T-helper 22 cell (primary cell): Measurements from ENCODE around the gene FAM20B.
A peak's percentile ranks its signal among the peaks of the same experiment; 100 is the strongest.
"Not testable (repeated sequence)": the region's sequence is repeated elsewhere in the genome, so short reads cannot be mapped to it uniquely, and the experiment has no call there.

ENCODE experiments used
- DNase-seq: peaks from one replicate; pipeline ENCODE4 v3.0.0-alpha.2; 2020; ENCODE audit warnings: low read depth

The FAM20B gene

DNA sequence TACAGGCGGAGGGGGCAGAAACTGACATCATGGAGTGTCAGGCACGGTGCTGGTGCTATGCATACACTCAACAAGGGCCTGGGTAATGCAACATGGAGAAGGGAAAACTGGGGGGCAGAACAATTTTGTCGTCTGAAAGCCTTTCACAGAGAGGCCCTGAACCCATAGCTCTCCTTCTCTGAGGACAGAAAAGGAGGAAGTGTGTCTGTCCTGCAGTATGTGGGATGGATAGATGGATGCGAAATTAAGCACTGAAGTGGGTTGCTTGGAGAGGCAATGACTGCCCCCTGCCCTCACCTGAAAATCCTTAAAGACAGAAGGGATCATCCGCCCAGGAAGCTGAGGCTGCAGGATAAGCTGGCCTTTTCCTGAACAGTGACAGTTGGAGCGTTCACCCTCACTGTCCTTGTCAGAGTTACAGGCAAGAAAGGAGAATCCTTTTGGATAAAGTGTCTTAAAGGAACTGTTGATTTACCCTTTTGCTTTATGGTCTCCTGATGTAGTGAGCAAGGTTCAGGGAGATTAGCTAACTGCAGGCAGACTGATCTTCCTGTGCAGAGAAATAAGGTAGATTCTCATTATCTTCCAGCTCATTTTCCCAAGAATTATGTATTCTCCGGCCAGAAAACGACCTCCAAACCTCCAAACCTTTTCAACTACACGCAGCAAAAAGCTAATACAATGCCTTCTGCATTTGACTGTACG, 1.6 kb upstream of the FAM20B start:
- no peak for DNase-seq

DNA sequence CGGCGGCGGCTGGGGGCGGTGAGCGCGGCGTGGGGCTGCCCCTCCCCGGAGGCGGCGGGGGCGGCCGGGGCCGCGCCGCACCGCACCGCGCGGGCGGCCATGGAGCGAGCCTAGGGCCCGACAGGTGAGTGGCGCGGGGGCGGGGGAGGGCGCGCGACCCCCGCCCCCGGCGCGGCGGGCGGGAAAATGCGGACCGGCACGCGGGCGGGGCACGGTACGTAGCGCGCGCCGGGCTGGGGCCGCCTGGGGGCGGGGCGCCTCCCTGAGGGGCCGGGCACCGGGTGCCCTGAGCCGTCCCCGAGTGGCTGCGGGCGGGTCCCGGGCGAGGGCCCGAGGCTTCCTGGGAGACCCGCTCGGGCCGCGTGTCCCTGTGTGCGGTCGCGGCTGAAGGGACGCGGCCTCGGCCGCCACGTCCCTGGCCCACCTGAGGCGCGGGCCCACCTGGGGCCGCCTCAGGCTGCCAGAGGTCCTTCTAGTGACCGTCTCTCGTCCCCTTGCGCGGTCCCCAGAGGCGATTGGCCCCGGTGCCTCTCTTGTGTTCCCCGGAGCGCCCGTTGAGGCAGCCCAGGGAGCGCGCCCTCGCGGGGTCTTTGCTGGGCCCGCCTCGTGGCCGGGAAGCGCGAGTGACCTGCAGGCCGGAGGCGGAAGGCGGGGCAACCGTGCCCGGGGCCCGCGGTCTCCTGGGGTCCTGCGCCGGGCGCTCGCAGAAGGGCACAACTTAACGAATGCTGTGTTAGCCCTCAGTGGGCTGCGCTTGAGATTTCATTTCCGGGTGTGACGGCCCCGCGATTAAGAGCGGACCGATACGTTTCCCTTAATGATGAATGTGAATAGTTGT, 500 bp downstream of the FAM20B start:
- peak; percentile 63 for DNase-seq

DNA sequence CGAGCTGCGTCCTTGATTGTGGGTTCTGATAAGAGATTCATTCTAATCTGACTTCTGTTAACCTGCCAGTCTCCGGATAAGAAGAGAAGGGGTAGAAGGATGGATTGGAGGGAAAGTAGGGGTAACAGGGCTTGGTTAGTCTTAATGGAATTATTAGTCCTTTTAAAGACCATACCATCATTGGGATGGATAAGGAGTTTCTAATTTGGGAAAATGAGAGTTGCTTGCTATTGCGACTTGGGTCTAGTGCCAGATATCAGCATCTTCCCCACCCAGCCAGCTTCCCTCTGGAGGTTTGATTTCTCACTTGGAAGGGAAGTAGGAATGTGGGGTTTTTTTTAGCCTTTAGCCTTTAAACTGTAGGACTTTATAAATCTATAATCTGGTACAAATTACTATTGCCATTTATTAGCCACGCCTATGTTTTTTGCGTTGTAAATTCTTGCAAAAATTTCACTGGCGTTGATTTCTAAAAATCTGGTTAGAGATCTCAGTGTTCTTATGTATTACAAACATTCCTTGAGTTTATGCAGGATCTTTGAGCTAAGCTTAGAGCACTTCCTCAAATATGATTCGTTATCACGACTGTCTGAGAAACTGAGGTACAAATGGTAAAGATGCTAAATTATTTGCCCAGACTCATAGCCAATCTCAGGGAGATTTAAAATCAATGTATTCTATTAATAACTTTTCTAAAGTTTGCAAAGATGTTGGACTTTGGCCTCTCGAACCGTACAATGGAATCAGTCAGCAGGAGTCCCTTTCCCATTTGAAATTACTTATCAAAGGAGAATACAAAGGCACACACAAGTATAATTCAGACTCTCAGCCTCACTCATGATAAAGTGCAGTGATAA, 1.3 kb downstream of the FAM20B start:
- no peak for DNase-seq

DNA sequence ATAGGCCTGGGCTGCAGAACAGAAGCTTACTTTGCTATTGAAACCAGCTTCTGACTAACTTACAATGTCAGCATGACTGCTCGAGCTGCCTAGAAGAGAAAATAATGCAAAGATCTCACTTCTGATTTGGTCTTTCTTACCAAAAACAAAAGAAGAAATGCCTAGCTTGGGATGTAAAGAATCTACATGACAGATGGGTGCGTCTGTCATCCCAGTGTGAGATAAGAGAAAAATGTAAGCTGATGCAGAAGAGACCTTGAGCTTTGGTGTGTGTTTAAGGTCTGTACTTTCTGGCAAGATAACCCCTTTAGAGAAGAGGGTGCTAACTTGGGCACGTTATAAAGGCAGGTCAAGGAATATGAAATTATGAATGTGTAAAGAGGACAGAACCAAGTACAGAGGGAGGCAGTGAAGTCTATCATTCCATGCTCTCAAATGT, 3.6 kb downstream of the FAM20B start:
- no peak for DNase-seq

DNA sequence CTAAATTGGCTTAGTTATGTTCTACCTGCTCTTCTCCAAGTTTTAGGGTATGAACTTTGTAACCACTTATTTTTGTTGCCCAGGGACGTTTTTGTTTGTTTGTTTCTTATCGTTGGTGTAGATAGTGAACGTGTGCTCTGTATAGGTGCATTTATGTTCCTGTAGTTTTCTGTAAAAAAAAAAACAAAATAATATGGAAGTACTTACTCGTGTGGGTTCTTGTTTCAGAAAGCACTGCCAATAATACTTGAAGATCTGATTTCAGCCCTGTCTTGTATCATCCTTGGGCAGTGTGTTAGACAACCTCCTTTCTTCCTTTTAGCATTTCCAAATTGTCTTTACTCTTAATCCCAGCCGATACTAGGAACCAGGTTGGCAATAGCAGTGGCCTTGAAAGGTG, 4.4 kb downstream of the FAM20B start:
- DNase-seq = no peak

DNA sequence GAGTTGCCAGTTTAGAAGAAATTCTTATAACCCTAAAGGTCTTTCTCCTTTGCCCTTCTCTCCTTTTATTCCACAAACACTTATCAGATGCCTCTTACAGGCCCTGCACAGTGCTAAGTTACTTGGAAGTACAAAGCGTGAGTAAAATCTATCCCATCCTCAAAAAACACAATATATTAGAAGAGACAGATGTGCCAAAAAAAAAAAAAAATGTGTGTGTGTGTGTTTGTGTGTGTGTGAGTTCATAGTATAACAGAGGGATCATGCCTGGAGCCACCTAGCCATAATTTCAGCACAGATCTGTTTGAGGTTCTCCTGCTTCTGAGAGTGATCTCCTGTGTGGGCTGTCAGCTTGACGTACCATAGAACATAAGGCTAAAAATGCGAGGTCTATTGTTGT, 5.0 kb downstream of the FAM20B start:
- no peak for DNase-seq

DNA sequence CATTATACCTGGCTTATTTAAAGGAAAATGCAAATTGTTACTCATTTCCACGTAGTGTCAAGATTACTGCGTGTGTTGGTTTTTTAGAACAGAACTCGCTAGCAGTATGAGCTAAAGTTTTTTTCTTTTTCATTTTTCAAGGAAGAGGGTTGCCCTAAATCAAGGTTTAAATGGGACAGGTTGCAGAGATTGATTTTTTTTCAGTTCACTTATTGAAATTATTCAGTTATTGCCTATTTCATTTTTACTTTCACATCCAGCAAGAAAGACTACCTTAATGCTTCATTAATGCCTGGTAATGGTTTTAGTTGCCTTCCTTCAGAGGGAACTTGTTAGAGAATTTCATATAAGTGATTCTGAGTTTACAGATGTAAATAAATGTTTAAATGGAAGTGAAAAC, 5.6 kb downstream of the FAM20B start:
- DNase-seq = no peak

DNA sequence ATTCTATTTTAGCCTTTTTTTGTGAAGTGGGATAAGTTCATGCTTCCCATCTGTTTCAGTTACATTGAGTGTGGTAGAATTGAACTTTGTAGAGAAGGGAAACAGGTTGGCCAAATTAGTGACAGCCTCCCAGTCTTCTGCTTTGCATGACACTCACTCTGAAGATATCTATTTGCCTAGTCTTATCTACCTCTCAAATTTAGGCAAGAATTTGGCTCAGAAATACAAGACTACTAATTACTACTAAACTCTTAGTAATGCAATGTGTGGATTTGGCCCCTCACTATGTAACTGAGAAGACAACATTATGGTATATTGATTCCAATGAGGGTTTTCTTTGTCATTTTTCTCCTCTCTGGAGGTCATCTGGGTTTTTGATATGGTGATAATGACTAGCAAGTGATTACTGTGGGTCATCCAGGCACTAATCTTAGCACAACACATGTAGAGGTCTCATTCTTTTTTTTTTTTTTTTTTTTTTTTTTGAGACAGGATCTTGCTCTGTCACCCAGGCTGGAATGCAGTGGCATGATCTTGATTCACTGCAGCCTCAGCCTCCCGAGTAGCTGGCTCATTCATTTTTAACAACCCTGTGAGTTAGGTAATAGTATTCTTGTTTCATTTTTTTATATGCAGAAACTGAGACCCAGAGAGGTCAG, 6.3 kb downstream of the FAM20B start:
- no peak for DNase-seq

DNA sequence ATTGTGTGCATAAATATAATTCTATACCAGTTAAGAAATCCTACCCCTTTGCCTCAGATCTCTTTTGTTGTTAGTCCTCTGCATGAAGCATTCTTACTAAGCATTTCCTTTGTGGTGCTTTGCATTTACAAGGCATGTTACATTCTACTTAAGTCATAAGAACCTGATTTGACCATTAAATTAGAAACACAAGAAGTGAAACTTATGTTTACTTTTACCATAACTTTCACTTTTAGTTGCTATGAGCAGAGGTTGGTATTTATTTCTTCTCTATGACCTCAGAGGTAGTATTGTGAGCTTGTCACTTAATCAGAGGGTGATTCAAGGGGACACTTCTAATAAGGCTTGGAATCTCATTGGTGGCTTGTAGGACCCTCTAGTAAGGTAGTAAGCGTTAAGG, 9.0 kb downstream of the FAM20B start:
- DNase-seq = no peak

DNA sequence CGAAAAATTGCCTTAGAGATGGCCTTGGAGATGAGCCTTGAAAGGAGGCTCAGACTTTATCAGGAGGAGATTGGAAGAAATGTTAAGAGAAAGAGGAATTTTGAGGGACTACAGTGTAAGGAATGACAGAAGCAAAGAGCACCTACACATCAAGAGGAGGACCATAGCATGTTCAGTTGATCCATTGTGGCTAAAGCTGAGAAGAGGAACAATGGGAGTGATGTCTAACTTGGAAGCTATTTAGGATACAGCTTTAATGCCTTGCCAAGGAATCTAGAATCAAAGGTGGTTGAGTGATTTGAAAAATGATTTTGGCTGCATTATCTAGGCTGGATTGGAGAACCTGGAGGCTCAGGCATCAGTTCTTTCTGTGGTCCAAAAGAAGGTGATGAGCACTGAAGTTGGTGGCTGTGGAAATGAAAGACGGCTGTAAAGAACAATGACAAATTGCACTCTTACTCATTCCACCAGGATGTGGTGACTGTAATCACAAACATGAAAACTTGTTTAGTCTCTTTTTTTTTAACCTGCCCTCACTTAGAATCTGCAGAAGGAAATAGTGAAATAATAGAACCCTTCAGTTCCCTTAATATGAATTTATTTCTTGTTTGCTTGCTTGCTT, 11.3 kb downstream of the FAM20B start:
- no peak for DNase-seq

DNA sequence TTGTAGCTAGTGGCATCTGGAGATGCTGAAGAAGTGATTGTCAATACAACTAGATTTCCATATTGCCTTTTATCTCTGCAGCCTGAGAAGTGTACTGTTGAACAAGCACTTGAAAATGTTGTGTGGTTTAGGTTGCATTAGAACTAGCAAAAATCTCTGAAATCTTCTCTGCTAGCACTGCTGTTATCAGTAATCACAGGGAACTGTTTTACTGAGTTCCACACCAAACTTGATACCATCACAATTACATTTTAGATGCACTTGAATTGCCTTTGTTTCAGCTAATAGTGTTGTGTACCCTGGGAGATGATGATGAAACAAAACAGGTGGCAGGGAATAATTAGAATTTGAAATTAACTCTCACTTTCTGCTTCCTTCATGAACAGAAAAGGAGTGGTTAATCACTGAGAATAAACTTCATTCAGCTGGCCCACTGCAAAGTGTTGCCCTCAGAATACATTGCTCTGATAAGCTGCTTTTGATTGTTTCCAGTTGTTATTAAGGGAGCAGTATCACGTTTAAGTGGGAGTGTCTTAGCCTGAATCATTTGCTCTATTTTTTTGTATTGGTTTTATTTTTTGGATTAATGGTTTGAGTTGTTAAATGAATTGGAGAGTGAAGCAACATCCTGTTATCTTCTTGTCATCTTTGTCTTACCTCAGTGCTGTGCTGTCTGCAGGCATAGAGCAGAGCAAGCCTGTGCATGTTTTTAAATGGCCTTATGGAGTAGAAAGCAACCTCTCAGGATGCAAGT, 13.0 kb downstream of the FAM20B start:
- no peak for DNase-seq

DNA sequence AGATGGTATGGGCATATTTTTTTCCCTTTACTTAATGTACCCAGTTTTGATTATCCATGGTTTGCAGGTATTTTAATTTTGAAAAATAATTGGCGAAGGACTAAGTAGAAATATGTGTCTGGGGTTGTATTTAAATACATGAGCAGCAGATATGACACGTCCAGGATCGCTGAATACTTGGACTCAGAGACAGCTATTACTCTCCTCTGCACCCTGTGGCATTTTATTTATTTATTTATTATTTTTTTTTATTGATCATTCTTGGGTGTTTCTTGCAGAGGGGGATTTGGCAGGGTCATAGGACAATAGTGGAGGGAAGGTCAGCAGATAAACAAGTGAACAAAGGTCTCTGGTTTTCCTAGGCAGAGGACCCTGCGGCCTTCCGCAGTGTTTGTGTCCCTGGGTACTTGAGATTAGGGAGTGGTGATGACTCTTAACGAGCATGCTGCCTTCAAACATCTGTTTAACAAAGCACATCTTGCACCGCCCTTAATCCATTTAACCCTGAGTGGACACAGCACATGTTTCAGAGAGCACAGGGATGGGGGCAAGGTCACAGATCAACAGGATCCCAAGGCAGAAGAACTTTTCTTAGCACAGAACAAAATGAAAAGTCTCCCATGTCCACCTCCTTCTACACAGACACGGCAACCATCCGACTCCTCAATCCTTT, 13.9 kb downstream of the FAM20B start:
- DNase-seq = not testable (repeated sequence)

DNA sequence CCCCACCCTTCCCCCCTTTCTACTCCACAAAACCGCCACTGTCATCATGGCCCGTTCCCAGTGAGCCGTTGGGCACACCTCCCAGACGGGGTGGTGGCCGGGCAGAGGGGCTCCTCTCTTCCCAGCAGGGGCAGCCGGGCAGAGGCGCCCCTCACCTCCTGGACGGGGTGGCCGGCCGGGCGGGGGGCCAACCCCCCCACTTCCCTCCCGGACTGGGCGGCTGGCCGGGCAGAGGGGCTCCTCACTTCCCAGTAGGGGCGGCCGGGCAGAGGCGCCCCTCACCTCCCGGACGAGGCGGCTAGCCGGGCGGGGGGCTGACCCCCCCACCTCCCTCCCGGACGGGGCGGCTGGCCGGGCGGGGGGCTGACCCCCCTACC, 14.5 kb downstream of the FAM20B start:
- DNase-seq = not testable (repeated sequence)

DNA sequence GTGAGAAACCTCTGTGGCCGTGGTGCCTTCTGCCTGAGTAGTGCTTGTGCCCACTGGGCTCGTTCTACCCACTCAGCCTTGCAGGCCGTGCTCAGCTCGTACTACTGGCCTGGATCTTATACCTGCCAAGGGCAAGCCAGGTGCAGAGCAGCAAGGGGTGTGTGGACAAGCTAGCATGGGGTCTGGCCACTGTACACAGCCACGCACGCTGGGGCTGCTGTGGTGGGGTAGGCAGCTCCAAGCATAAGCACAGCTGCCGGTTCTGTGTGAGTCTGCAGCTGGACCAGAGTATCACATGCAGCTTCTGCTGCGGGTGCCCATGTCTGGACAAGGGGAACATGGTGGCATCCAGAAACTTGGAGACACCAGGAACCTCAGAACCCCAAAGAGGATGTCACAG, 16.4 kb downstream of the FAM20B start:
- DNase-seq = no peak

DNA sequence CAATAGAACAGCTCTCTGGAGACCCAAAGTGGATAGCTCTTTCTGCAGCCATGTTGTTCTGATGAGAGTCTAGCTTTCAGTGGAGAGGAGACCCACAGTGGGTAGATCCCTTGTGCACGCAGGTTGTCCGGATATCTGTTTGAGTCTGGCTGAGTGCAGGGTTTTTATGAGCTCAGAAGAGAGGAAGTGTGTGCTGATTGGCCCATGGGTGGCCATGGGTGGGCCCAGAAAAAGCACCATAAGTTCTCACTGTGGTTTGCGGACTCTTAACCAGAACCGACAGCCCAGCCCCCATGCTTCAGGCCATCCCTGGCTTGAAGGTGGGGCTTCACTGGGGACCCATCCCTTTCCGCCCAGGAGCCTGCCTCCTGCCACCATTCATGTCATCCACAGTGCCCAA, 17.0 kb downstream of the FAM20B start:
- no peak for DNase-seq

DNA sequence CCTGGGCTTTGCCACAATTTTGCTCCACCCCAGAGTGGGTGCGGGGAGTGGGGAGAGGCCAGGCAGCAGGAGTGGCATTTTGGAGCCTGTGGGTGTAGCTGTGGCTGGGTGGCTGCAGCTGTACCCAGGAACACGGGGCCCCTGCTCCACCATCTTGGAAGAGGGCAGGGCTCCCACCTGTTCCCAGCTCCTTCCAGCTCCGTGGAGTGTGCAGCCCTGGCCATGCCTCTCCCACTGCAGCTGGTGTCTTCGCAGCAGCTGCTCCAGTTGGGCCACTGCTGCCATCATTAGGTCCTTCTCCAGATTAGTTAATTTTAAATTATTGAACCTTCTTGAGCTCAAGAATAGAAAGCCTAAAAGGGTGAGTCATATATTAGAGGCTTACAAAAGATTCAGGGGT, 17.6 kb downstream of the FAM20B start:
- no peak for DNase-seq

DNA sequence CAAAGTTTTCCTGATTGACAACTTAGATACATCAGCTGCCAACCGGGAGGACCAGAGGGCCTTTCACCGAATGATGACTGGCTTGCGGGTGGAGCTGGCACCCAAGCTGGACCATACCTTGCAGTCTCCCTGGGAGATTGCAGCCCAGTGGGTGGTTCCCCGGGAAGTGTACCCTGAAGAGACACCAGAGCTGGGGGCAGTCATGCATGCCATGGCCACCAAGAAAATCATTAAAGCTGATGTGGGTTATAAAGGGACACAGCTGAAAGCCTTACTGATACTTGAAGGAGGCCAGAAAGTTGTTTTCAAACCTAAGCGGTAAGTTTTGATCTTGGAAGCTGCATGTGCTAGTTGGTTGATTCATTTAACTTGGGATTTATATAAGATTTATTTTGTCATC, 18.2 kb downstream of the FAM20B start:
- no peak for DNase-seq

DNA sequence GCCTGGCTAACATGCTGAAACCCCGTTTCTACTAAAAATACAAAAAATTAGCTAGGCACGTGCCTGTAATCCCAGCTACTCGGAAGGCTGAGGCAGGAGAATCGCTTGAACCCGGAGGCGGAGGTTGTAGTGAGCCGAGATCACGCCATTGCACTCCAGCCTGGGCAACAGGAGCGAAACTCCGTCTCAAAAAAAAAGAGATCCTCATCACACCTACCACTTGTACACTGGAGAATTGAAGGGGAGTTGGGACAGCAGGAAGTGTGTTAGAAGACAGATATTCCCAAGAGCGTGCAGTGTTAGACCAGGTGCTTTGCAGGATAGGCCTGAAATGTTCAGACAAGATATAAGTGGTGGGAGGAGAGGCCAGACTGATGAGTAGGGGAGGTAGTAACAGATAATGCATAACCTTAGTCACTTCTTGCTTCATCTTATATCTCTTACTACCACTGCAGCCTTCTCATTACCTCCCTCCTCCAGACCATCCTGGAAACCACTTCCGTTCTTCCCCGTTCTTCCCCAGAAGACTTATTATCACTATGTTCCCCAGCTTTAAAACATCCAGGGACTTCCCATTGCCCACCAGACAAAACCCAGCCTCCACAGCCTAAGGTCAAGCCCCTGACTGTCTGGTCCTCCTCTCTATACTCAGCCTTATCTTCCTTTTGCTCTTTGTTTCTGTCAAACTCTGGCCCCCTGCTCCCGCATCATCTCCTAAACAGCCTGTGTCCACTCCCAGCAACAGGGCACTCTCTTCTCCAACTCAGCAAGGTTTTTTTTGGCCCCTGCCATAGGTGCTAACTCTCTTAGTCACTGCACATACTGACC, 21.3 kb downstream of the FAM20B start:
- DNase-seq = no peak

DNA sequence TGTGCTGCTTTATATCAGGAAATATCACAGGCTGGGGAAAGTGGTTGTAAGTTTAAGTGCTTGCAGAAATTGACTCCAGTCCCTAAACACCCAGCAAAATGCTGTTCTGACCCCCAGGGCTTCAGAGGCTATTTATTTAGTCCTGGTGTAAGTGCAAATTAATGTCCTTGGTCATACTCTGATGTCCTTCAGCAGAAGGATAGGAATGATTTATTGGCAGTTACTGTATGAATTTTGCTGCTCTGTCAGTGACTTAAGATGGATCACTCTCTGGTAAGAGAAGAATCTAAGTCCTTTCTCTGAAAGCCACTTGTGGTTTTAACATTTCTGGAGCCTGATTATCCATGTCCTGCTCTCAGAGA, 21.9 kb downstream of the FAM20B start:
- DNase-seq = no peak
